Measurements from ENCODE around the gene MAPK8.

The MAPK8 gene

GRCh38 chr10:48331436-48331835 is 25.0 kb downstream of the MAPK8 start:
- DNase-seq (ENCODE audit: extremely low read depth, insufficient read length): no peak
- H3K27me3 ChIP-seq (replicated peaks; ENCODE audit: control insufficient read depth, insufficient read depth, low read length): no peaks in the 10 kb centered on the region
- H3K36me3 ChIP-seq (ENCODE audit: control insufficient read depth, insufficient read depth, low read length): no peaks in the 10 kb centered on the region
- H3K4me3 ChIP-seq (replicated peaks; ENCODE audit: low read depth, low read length): no peak overlapping the region
- no peak for TF ChIP-seq CTCF (IDR thresholded peaks at IDR 0.05; ENCODE audit: insufficient read depth, low read length, poor library complexity, severe bottlenecking)

- TF ChIP-seq CTCF (IDR thresholded peaks at IDR 0.05; ENCODE audit: insufficient read depth, low read length, poor library complexity, severe bottlenecking): no peak
- Histone ChIP-seq H3K27me3 (replicated peaks; ENCODE audit: control insufficient read depth, insufficient read depth, low read length) (no peaks in the 10 kb centered on the region), H3K4me3 (replicated peaks; ENCODE audit: low read depth, low read length) (no peak overlapping the region), H3K36me3 (ENCODE audit: control insufficient read depth, insufficient read depth, low read length) (no peaks in the 10 kb centered on the region)
- no peak for DNase-seq (ENCODE audit: extremely low read depth, insufficient read length)
These were observed 25.8 kb downstream of the MAPK8 start for GRCh38 chr10:48332166-48332870.

- no peak for DNase-seq (ENCODE audit: extremely low read depth, insufficient read length)
- no peaks in the 10 kb centered on the region for H3K36me3 ChIP-seq (ENCODE audit: control insufficient read depth, insufficient read depth, low read length)
- no peaks in the 10 kb centered on the region for H3K27me3 ChIP-seq (replicated peaks; ENCODE audit: control insufficient read depth, insufficient read depth, low read length)
- no peak for TF ChIP-seq CTCF (IDR thresholded peaks at IDR 0.05; ENCODE audit: insufficient read depth, low read length, poor library complexity, severe bottlenecking)
- H3K4me3 ChIP-seq (replicated peaks; ENCODE audit: low read depth, low read length): no peak overlapping the region
These were observed 26.4 kb downstream of the MAPK8 start for GRCh38 chr10:48332871-48333216.

GRCh38 chr10:48333856-48334255 is 27.4 kb downstream of the MAPK8 start:
- Histone ChIP-seq H3K4me3 (replicated peaks; ENCODE audit: low read depth, low read length) (no peak overlapping the region), H3K36me3 (ENCODE audit: control insufficient read depth, insufficient read depth, low read length) (no peaks in the 10 kb centered on the region), H3K27me3 (replicated peaks; ENCODE audit: control insufficient read depth, insufficient read depth, low read length) (no peaks in the 10 kb centered on the region)
- no peak for TF ChIP-seq CTCF (IDR thresholded peaks at IDR 0.05; ENCODE audit: insufficient read depth, low read length, poor library complexity, severe bottlenecking)
- no peak for DNase-seq (ENCODE audit: extremely low read depth, insufficient read length)

- no peak for TF ChIP-seq CTCF (IDR thresholded peaks at IDR 0.05; ENCODE audit: insufficient read depth, low read length, poor library complexity, severe bottlenecking)
- Histone ChIP-seq H3K27me3 (replicated peaks; ENCODE audit: control insufficient read depth, insufficient read depth, low read length) (no peaks in the 10 kb centered on the region), H3K36me3 (ENCODE audit: control insufficient read depth, insufficient read depth, low read length) (no peaks in the 10 kb centered on the region), H3K4me3 (replicated peaks; ENCODE audit: low read depth, low read length) (no peak overlapping the region)
- DNase-seq (ENCODE audit: extremely low read depth, insufficient read length): no peak
These were observed 29.3 kb downstream of the MAPK8 start for GRCh38 chr10:48335788-48336187.
